GM13976 (cell line): ENCODE results near the gene GABPB1.

Source experiments
- DNase-seq: peaks from one replicate; pipeline ENCODE4 v3.0.0; 2012; ENCODE audit warnings: low spot score
- in situ Hi-C: fragments of 300-500 bp; cut with MboI; formaldehyde crosslinking; loops from one replicate; pipeline ENCODE4 v1.12.0; 2022; ENCODE audit warnings: low sequenced_read_pairs, mixed read lengths, inconsistent platforms; ENCODE audit not compliant: unreplicated experiment
- TF ChIP-seq, protein P1 (sequence below): IDR thresholded peaks from 2 replicates; pipeline ENCODE4 v1.5.1; 2012; ENCODE audit warnings: borderline replicate concordance, mild to moderate bottlenecking; ENCODE audit not compliant: insufficient read depth; ENCODE audit errors: extremely low read depth, missing control alignments, control extremely low read depth

GABPB1 gene

DNA sequence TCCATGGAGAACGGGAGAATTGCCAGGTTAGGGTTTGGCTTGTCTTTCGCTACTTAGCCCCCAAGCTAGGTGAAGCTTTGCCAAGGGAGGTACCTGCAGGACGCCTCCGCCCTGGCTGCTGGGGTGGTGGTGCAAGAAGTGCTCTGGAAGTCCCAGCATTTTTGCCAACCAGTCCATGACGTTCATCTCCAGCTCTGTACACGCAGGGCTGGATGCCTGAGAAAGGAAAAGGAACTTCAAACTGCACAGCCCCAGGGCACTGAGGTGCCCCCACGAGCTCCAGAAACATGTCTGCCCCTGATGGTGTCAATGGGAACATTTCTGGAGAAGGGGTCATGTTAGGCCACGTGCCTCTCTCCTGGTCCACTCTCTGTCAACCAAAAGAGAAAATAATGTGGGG lies 97.7 kb downstream of the GABPB1 start:
- TF ChIP-seq, protein P1, sequence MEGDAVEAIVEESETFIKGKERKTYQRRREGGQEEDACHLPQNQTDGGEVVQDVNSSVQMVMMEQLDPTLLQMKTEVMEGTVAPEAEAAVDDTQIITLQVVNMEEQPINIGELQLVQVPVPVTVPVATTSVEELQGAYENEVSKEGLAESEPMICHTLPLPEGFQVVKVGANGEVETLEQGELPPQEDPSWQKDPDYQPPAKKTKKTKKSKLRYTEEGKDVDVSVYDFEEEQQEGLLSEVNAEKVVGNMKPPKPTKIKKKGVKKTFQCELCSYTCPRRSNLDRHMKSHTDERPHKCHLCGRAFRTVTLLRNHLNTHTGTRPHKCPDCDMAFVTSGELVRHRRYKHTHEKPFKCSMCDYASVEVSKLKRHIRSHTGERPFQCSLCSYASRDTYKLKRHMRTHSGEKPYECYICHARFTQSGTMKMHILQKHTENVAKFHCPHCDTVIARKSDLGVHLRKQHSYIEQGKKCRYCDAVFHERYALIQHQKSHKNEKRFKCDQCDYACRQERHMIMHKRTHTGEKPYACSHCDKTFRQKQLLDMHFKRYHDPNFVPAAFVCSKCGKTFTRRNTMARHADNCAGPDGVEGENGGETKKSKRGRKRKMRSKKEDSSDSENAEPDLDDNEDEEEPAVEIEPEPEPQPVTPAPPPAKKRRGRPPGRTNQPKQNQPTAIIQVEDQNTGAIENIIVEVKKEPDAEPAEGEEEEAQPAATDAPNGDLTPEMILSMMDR = no peak
- in situ Hi-C loops = no loop called here

DNA sequence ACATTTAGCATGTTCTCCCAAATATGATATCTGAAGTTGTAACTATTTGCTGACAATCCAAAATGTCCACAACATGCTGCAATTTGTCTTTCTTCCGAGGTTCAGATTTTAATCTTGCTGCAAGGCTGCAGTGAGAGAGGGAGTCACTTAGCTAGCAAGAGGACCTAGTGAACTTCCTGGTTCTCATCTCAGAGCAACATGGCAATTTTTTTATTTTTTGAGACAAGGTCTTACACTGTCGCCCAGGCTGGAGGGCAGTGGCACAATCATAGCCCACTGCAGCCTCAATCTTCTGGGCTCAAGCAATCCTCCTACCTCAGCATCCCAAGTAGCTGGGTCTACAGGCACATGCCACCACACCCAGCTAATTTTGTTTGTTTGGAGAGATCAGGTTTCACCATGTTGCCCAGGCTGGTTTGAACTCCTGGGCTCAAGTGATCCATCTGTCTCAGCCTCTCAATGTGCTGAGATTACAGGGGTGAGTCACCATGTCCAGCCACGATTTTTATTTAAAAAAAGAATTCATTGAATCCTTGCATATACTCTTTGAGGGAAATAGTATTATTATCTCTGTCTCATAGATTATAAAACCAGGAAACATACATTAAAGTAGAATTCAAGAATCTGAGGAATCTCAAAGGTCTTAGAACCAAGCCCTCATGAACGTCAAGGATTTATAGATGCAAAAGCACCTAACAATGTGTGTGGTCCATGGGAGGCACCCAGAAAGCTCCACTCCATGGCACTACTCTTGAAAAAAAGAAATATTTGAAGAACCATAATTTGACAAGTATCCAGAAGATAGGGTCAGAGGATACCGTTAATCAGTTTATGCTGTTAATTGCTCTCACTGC lies 98.6 kb downstream of the GABPB1 start:
- DNase-seq = no peak
- TF ChIP-seq, protein P1 = no peak
- in situ Hi-C loops = no loop called here

More for the DNA sequence above, 97.7 kb downstream of the GABPB1 start:
- no peak for DNase-seq

- in situ Hi-C loops = no loop called here
- TF ChIP-seq, protein P1 = no peak
- DNase-seq = no peak
These were observed 102.4 kb downstream of the GABPB1 start for GRCh38 chr15:50252556-50252955.

DNA sequence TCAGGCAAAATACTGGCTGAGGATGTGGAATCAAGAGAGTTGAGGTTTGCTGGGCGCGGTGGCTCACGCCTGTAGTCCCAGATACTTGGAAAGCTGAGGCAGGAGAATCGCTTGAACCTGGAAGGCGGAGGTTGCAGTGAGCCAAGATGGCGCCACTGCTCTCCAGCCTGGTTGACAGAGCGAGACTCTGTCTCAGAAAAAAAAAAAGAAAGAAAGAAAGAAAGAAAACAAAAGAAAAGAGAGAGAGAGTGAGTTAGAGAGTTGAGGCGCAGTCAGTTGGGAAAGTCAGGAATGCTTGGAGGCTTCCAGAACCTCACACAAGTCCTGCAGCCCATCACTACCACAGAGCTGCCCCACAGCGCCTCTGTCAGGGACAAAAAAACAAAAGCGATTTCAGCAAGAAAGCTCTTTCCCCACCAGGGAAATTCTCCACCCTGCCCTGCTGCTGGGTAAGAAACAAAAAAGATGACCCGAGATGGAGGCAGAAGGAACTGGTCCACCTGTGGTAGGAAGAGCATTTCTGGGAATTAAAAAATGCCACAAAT lies 103.3 kb downstream of the GABPB1 start:
- in situ Hi-C loops = no loop called here
- DNase-seq = no peak
- TF ChIP-seq, protein P1 = no peak

DNA sequence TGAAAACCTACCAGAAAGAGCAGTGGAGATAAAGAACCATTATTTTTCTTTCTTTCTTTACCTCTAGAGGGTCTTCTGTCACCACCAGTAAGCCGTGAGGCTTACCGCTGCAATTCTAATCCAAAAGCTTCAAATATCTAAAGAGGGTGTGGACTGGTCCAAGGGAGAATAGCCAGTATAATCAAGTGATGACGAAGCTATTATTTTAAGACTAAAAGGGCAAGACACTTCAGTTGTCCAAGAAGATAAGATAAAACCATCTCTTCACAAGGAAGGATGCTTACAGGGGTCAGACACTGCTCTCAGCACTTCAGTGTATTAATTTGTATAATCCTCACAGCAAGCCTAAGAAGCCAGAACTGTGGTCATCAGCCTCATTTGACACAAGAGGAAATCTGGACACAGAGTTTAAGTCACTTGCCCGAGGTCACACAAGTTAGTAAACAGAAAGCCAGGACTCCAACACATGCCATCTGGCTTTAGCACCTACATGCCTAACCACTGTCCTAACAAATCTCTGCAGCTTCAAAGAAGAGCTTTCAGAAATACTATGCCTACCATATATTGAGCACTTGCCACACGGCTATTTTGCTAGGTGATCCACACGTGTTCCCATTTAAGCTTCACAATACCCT lies 104.1 kb downstream of the GABPB1 start:
- DNase-seq = no peak
- TF ChIP-seq, protein P1 = no peak
- in situ Hi-C loops = no loop called here

GRCh38 chr15:50249704-50250103 lies 105.3 kb downstream of the GABPB1 start:
- in situ Hi-C loops = no loop called here
- TF ChIP-seq, protein P1 = no peak
- DNase-seq = no peak
